Stomach (tissue), 4 donors: ENCODE measurements around the gene TRIO.

Experiments used
- CTCF ChIP-seq, 7 experiments: fragments of 450-650 bp in 4 of 7; fragments of 200-600 bp in 3 of 7; sonication (generic) in 3 of 7; IDR thresholded peaks; one replicate each; pipeline ENCODE4 v1.5.1; 2016 to 2019; ENCODE audit warnings: antibody characterized with exemption in 7 of 7, control low read depth in 2 of 7, mild to moderate bottlenecking in 1 of 7
- EP300 ChIP-seq: sonication (generic); formaldehyde crosslinking; IDR thresholded peaks from one replicate; pipeline ENCODE4 v1.6.1; 2017; ENCODE audit warnings: antibody characterized with exemption
- POLR2A ChIP-seq, 4 donors: fragments of 450-650 bp; IDR thresholded peaks; one replicate each; pipeline ENCODE4 v1.6.1; 2016; ENCODE audit warnings: antibody characterized with exemption in 4 of 4, control low read depth in 2 of 4, mild to moderate bottlenecking in 1 of 4, moderate library complexity in 1 of 4

- peak in 5 of 7 experiments; percentile 42 to 93 (median 92) for TF ChIP-seq CTCF (IDR thresholded peaks at IDR 0.05)
- no peak for TF ChIP-seq POLR2A (IDR thresholded peaks at IDR 0.05)
- no peak for TF ChIP-seq EP300
These were observed 208.9 kb downstream of the TRIO start for GRCh38 chr5:14351845-14352712.
